GM19043 (cell line): ENCODE results near the gene CERS4.

ENCODE experiments used
- ATAC-seq: cut with Tn5 transposase; IDR thresholded peaks from one replicate; pipeline ENCODE4 v1.9.1; 2021; ENCODE audit warnings: low read depth; ENCODE audit not compliant: unreplicated experiment

Gene CERS4

DNA sequence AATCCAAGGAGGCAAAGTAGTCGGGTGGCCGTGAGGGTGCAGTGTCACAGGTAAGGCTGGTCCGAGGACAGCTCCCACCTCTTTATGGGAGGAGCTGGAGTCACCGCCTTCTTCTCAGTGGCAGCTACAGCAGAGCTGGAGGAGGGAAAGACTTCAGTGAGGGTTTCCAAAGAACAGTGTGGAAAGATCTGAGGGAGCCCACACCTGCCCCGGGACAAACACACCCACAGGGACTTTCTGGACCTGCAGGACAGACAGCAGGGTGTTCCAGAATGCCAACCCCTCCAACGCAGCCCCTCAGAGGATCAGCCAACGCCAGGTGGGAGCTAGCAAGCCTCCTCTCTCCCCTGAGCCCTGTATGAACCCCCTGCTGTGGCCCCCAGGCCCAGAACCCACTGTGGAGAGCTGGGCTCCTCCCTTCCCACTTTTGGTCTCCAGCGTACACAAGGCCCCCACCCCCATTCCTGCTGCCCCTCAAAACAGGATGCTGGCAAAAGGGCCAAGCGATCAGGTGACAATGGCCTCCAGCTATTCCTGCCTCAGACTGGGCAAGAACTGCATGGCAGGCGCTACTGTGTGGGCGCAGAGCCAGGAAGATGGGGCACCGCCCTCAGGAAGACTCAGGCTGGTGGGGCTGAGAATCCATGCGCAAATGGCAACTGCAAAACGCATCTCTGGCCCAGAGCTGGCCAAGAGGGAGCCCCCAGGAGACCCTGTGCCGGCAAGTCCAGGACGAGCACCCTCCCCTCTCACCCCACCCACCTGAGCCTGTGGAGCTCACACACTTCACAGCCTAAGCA lies 102.5 kb downstream of the CERS4 start:
- no peak for ATAC-seq
